ENCODE data around the gene TH.

The TH gene

DNA sequence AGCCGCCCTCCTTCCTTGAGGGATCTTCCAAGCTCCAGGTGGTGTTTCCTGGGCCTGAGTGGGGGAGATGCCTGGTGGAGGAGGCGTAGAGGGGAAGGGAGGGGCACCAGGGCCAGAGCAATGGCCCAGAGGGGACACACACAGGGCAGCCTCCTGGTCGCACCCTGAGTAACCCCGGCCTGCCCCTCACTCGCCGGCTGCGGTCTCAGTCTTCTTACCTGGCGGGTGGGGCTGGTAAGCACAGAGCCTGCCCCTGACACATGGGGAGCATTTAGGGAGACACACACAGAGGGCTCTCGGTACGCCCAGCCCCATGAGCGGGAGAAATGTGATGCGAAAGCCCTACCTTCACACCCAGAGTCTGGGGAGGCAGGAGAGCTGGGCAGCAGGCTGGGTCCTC is 56.3 kb downstream of the TH start:
- DNase-seq = no peak
- in situ Hi-C loops (cut with HindIII; ENCODE audit: low pct_ligation_motif_present, low sequenced_read_pairs) = no loop called here
- TF ChIP-seq, protein P1, sequence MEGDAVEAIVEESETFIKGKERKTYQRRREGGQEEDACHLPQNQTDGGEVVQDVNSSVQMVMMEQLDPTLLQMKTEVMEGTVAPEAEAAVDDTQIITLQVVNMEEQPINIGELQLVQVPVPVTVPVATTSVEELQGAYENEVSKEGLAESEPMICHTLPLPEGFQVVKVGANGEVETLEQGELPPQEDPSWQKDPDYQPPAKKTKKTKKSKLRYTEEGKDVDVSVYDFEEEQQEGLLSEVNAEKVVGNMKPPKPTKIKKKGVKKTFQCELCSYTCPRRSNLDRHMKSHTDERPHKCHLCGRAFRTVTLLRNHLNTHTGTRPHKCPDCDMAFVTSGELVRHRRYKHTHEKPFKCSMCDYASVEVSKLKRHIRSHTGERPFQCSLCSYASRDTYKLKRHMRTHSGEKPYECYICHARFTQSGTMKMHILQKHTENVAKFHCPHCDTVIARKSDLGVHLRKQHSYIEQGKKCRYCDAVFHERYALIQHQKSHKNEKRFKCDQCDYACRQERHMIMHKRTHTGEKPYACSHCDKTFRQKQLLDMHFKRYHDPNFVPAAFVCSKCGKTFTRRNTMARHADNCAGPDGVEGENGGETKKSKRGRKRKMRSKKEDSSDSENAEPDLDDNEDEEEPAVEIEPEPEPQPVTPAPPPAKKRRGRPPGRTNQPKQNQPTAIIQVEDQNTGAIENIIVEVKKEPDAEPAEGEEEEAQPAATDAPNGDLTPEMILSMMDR (IDR thresholded peaks at IDR 0.05; ENCODE audit: low read depth, low read length, missing control alignments) = no peak
- Histone ChIP-seq H3K4me3 (ENCODE audit: low read depth, low read length) (no peak overlapping the region), H3K36me3 (replicated peaks) (no peaks in the 10 kb centered on the region), H3K27ac (no peak overlapping the region), H3K27me3 (replicated peaks) (no peaks in the 10 kb centered on the region)

DNA sequence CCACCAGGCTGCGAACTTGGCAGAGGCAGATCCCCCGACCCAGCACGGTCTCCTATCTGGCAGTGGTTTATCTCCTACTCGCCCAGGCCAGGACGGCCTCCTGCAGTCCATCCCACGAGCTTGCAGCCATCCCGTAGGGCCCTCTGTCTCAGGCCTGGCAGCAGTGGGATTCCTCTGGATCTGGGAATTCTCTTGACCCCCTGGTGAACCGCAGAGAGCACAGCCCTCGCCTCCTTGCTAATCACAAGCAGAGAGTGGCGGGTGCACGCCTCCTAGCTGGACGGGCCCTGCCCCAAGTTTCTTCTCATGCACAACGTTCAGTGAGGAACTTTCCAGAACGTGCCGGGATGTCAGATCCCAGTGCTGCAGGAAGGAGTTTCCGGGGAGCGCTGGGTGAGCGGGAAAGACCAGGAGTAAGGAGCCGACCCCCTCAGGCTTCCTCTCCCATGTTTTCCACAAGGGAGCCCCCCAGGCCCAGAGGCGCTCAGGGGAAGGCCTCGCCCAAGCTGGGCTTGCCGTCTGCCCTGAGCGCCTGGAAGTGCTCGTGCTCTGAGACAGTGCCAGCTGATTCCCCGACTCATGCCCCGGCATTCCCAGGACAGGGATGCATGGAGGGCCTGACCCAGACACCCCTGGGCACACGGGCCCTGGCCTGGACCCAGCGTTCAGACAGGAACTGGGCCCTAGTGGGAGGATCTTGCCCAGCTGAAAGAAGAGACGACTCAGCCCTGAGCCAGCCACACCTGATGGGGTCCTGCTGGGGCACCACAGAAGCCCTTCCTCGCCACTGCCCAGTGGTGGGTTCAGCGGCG is 57.0 kb downstream of the TH start:
- Histone ChIP-seq H3K4me3 (ENCODE audit: low read depth, low read length) (no peak overlapping the region), H3K27ac (no peak overlapping the region), H3K27me3 (replicated peaks) (no peaks in the 10 kb centered on the region), H3K36me3 (replicated peaks) (no peaks in the 10 kb centered on the region)
- in situ Hi-C loops (cut with HindIII; ENCODE audit: low pct_ligation_motif_present, low sequenced_read_pairs) = no loop called here
- no peak for DNase-seq
- TF ChIP-seq, protein P1 (IDR thresholded peaks at IDR 0.05; ENCODE audit: low read depth, low read length, missing control alignments) = no peak

Measured in brain microvascular endothelial cell (primary cell).